ENCODE data around the gene CLPTM1L.
A peak's percentile ranks its signal among the peaks of the same experiment; 100 is the strongest.
"Not testable (repeated sequence)": the region's sequence is repeated elsewhere in the genome, so short reads cannot be mapped to it uniquely, and the experiment has no call there.

Gene CLPTM1L

GRCh38 chr5:1330847-1331831, 13.8 kb downstream of the CLPTM1L start:
- ATAC-seq (ENCODE audit: low read depth) (peak; percentile 21), DNase-seq (ENCODE audit: low spot score) (no peak)
- Histone ChIP-seq H3K27ac (ENCODE audit: poor library complexity, severe bottlenecking) (peak overlapping the region; percentile 100), H3K36me3 (ENCODE audit: low read depth) (peaks cover 50% of the 10 kb centered on the region), H3K4me3 (ENCODE audit: severe bottlenecking) (no peak overlapping the region), H3K4me1 (ENCODE audit: insufficient read depth, poor library complexity, severe bottlenecking) (peaks cover 31% of the 10 kb centered on the region), H3K27me3 (ENCODE audit: insufficient read depth, poor library complexity, severe bottlenecking) (no peaks in the 10 kb centered on the region), H3K9me3 (ENCODE audit: severe bottlenecking) (no peaks in the 10 kb centered on the region)
- TF ChIP-seq CTCF (IDR thresholded peaks at IDR 0.05; ENCODE audit: poor library complexity, severe bottlenecking): no peak

- TF ChIP-seq CTCF (IDR thresholded peaks at IDR 0.05; ENCODE audit: poor library complexity, severe bottlenecking): no peak
- H3K9me3 ChIP-seq (ENCODE audit: severe bottlenecking): no peaks in the 10 kb centered on the region
- H3K27ac ChIP-seq (ENCODE audit: poor library complexity, severe bottlenecking): peak overlapping the region; percentile 100
- no peaks in the 10 kb centered on the region for H3K27me3 ChIP-seq (ENCODE audit: insufficient read depth, poor library complexity, severe bottlenecking)
- no peak overlapping the region for H3K4me3 ChIP-seq (ENCODE audit: severe bottlenecking)
- DNase-seq (ENCODE audit: low spot score) (peak; percentile 97), ATAC-seq (ENCODE audit: low read depth) (peak; percentile 90)
- H3K36me3 ChIP-seq (ENCODE audit: low read depth): peaks cover 49% of the 10 kb centered on the region
- H3K4me1 ChIP-seq (ENCODE audit: insufficient read depth, poor library complexity, severe bottlenecking): peaks cover 38% of the 10 kb centered on the region
Observed at GRCh38 chr5:1330146-1330846, 14.6 kb downstream of the CLPTM1L start.

GRCh38 chr5:1329111-1329579, 15.8 kb downstream of the CLPTM1L start:
- no peak for DNase-seq (ENCODE audit: low spot score)
- peaks cover 44% of the 10 kb centered on the region for H3K4me1 ChIP-seq (ENCODE audit: insufficient read depth, poor library complexity, severe bottlenecking)
- no peaks in the 10 kb centered on the region for H3K9me3 ChIP-seq (ENCODE audit: severe bottlenecking)
- no peak overlapping the region for H3K4me3 ChIP-seq (ENCODE audit: severe bottlenecking)
- peaks cover 50% of the 10 kb centered on the region for H3K36me3 ChIP-seq (ENCODE audit: low read depth)
- no peak for ATAC-seq (ENCODE audit: low read depth)
- TF ChIP-seq CTCF (IDR thresholded peaks at IDR 0.05; ENCODE audit: poor library complexity, severe bottlenecking): no peak
- H3K27me3 ChIP-seq (ENCODE audit: insufficient read depth, poor library complexity, severe bottlenecking): no peaks in the 10 kb centered on the region
- H3K27ac ChIP-seq (ENCODE audit: poor library complexity, severe bottlenecking): peak overlapping the region; percentile 100

DNA sequence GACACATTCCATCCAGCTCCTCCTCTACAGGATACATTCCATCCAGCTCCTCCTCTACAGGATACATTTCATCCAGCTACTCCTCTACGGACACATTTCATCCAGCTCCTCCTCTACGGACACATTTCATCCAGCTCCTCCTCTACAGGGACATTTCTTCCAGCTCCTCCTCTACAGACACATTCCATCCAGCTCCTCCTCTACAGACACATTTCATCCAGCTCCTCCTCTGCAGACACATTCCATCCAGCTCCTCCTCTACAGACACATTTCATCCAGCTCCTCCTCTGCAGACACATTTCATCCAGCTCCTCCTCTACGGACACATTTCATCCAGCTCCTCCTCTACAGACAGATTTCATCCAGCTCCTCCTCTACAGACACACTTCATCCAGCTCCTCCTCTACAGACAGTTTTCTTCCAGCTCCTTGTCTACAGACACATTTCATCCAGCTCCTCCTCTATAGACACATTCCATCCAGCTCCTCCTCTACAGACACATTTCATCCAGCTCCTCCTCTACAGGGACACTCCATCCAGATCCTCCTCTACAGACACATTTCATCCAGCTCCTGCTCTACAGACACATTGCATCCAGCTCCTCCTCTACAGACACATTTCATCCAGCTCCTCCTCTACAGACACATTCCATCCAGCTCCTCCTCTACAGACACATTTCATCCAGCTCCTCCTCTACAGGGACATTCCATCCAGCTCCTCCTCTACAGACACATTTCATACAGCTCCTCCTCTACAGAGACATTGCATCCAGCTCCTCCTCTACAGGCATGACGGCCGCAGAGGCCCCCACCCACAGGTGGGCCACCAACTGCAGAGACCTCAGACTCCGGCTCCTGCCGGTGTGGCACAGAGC, 16.4 kb downstream of the CLPTM1L start:
- H3K36me3 ChIP-seq (ENCODE audit: low read depth): peaks cover 52% of the 10 kb centered on the region
- not testable (repeated sequence) for H3K27me3 ChIP-seq (ENCODE audit: insufficient read depth, poor library complexity, severe bottlenecking); H3K9me3 ChIP-seq (ENCODE audit: severe bottlenecking); H3K4me3 ChIP-seq (ENCODE audit: severe bottlenecking); ATAC-seq (ENCODE audit: low read depth)
- peak; percentile 59 for DNase-seq (ENCODE audit: low spot score)
- peaks cover 44% of the 10 kb centered on the region for H3K4me1 ChIP-seq (ENCODE audit: insufficient read depth, poor library complexity, severe bottlenecking)
- peak overlapping the region; percentile 100 for H3K27ac ChIP-seq (ENCODE audit: poor library complexity, severe bottlenecking)

DNA sequence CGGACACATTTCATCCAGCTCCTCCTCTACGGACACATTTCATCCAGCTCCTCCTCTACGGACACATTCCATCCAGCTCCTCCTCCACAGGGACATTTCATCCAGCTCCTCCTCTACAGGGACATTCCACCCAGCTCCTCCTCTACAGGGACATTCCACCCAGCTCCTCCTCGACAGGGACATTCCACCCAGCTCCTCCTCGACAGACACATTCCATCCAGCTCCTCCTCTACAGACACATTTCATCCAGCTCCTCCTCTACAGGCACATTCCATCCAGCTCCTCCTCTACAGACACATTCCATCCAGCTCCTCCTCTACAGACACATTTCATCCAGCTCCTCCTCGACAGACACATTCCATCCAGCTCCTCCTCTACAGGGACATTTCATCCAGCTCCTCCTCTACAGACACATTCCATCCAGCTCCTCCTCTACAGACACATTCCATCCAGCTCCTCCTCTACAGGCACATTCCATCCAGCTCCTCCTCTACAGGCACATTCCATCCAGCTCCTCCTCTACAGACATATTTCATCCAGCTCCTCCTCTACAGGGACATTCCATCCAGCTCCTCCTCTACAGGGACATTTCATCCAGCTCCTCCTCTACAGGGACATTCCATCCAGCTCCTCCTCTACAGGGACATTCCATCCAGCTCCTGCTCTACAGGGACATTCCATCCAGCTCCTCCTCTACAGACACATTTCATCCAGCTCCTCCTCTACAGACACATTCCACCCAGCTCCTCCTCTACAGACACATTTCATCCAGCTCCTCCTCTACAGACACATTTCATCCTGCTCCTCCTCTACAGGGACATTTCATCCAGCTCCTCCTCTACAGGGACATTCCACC, 17.8 kb downstream of the CLPTM1L start:
- Histone ChIP-seq H3K4me1 (ENCODE audit: insufficient read depth, poor library complexity, severe bottlenecking) (peaks cover 44% of the 10 kb centered on the region), H3K36me3 (ENCODE audit: low read depth) (peaks cover 56% of the 10 kb centered on the region), H3K27ac (ENCODE audit: poor library complexity, severe bottlenecking) (peak overlapping the region; percentile 100)
- not testable (repeated sequence) for H3K9me3 ChIP-seq (ENCODE audit: severe bottlenecking); H3K4me3 ChIP-seq (ENCODE audit: severe bottlenecking); H3K27me3 ChIP-seq (ENCODE audit: insufficient read depth, poor library complexity, severe bottlenecking); ATAC-seq (ENCODE audit: low read depth)
- peak; percentile 76 for DNase-seq (ENCODE audit: low spot score)

- H3K36me3 ChIP-seq (ENCODE audit: low read depth): peaks cover 56% of the 10 kb centered on the region
- H3K27me3 ChIP-seq (ENCODE audit: insufficient read depth, poor library complexity, severe bottlenecking); H3K9me3 ChIP-seq (ENCODE audit: severe bottlenecking); DNase-seq (ENCODE audit: low spot score); ATAC-seq (ENCODE audit: low read depth); H3K4me3 ChIP-seq (ENCODE audit: severe bottlenecking): not testable (repeated sequence)
- peaks cover 40% of the 10 kb centered on the region for H3K4me1 ChIP-seq (ENCODE audit: insufficient read depth, poor library complexity, severe bottlenecking)
- H3K27ac ChIP-seq (ENCODE audit: poor library complexity, severe bottlenecking): peak overlapping the region; percentile 100
Observed at GRCh38 chr5:1326532-1326875, 18.4 kb downstream of the CLPTM1L start.
